Astrocyte of the hippocampus (primary cell): Measurements from ENCODE around the gene RASSF4.
A peak's percentile ranks its signal among the peaks of the same experiment; 100 is the strongest.

Source experiments
- DNase-seq: peaks from one replicate; pipeline ENCODE4 v3.0.0; 2011; ENCODE audit warnings: low read depth, low spot score

Gene RASSF4

DNA sequence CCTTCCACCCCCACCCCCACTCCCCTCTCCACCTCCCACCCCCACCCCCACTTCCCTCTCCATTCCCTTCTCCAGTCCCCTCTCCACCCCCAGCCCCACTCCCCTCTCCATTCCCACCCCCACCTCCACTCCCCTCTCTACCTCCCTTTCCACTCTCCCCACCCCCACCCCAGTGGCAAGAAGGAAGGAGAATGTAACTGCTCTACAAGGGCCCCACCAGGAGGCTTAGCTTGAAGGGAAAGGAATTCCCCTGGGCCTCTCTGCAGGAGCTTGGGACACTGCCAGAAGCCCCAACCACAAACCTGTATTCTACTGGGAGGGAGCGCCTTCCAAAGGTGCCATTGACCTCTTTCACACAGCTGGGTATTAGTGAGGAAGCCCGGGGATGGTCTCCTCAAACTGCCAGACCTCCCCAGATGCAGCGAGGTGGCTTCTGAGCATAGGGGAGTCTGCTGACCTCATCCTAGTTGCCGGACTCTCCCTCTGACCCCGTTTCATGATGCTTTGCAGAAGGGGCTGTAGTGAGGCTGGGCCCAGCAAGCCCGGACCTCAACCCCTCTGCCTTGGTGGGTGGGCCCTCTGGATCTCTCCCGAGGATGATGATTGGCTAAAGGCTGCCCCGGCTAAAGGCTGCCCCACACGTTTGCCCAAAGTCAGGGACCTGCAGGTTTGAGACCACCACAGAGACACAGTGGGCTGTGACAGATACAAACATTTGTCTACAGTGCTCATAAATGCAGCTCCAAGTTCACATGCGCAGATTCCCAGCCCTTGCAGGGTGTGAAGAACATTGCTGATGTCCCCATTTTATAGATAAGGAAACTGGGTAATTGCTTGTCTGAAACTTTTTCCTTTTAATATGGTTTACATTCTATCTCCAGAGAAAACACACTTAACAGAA is 16.1 kb downstream of the RASSF4 start:
- peak; percentile 95 for DNase-seq

DNA sequence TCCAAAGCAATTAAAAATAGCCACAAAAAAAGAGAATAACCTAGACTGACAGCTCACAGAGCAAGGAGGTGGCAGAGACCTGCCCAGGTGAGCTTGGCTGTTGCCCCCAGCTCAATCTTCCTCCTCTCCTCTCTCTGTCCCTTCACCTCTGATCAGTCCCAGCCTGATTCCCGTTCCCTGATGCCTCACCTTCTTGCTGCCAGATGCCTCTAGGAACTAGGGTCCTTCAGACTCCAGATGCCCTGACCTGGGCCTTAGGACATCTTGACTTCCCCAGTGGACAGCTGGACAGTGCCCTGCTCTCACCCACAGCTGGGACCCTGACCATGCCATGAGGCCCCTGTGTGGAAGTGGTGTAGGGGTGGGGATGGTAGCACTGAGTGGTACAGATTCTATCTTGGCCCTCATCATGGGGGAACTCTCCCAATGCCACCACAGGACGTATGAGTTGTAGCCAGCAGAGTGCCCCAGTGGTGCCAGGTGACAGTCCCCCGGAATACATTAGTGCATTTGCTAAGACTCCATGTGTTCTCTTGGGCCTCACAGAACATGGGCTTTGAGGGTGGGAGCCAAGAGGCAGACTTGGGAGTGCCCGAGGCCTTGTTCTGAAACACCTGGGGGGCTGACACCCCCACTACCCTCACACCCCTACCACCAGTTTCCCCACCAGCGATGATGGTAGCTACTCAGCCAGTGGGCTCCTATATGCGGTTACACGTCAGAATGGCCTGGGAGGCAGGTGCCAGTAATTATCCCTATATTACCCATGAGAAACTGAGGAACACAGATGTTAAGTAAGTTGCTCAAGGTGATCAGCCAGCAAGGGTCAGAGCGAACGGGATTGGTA is 17.0 kb downstream of the RASSF4 start:
- DNase-seq: no peak

DNA sequence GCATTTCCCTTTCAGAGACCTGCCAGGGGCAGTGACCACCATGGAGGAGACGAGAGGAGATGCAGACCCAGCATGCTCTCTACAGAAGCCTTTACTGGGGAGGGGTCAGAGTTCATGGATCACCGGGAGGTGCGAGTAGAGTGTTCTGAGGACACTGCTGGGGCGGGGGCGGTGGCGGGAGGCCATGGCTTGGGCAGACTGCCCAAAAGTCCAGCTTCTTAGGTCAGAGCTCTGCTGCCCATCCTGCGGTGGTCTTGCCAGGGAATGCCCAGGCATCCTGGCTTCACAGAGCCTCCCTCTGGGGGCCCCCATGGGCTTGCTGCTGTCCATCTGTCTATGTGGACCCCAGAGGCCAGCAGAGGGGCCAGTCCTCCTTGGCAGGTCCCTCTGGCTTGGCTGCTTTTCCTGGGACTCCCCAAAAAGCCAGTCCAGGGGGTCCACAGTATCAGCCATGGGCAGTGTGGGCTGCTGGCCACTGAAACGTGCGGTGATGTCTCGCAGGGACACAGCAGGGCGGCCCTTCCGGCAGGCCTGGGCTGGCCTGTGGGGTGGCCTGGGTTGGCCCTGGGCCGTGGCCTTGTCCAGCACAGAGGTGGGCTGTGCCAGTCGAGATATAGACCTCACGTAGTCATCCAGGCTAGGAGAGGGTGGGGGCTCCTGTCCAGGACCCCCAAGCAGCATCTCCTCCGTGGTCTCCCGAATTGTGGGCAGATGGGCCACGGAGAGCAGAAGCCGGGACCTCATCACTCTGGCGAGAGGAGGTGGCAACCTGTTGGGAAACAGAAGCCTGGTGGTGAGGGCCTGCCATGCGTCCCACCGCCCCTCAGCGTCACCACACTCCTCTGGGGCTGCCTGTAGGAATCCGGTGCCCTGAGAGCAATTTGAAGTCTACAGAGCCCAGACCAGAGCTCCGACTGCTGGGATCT is 17.9 kb downstream of the RASSF4 start:
- no peak for DNase-seq

DNA sequence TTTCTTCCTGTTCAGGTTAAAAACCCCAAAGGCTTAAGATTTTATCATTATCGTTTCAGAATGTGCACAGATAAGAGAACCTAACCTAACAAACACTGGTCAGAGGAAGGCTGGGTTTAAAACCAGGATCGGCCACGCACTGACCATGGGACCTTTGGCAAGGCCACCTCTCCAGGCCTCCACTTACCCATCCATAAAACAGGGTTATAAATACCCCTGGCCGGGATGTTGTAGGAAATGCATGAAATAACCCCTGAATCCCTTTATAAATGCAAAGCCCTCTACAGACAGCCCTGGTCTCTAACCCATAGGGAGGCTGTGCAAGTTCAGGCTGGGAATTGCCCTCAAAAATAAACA is 18.6 kb downstream of the RASSF4 start:
- no peak for DNase-seq

DNA sequence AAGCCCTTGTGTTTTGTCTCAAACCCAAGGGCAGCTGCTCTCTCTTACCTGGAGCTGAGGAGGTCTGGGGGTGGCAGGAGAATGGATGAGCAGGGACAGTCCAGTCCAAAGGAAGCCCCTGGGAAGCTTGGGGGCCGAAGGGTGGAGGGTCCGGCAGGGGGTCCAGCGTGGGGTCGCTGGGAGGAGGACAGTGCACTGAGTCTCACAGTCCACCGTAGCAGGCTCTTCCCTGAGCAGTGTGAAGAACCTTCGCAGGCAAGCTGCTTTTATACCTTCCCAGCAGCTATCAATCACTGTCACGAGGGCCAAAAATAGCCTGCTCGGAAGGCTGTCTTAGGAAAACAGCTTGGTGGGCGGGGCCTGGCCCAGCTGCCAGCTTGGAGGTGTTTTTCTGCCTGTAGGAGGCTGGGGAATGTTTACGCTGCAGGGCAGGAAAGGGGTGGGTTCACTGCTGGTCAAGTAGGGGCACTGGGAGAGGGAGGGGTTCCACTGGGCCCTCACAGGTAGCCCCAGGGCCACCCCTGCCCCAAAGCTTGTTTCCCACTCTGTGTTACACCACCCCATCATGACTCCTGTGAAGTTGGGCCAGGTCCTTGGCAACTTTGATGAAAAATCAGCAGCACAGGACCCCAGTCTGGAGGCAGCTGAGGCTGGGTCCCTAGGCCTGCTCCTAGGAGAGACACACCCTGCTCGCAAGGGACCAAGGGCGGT is 19.1 kb downstream of the RASSF4 start, which contains the start of gene DEPP1:
Gene DEPP1, minus strand, starts transcription at position 240 of the 711 bp plus-strand sequence. CDS start 779 bp downstream, outside the sequence.
- DNase-seq: peak; percentile 96

DNA sequence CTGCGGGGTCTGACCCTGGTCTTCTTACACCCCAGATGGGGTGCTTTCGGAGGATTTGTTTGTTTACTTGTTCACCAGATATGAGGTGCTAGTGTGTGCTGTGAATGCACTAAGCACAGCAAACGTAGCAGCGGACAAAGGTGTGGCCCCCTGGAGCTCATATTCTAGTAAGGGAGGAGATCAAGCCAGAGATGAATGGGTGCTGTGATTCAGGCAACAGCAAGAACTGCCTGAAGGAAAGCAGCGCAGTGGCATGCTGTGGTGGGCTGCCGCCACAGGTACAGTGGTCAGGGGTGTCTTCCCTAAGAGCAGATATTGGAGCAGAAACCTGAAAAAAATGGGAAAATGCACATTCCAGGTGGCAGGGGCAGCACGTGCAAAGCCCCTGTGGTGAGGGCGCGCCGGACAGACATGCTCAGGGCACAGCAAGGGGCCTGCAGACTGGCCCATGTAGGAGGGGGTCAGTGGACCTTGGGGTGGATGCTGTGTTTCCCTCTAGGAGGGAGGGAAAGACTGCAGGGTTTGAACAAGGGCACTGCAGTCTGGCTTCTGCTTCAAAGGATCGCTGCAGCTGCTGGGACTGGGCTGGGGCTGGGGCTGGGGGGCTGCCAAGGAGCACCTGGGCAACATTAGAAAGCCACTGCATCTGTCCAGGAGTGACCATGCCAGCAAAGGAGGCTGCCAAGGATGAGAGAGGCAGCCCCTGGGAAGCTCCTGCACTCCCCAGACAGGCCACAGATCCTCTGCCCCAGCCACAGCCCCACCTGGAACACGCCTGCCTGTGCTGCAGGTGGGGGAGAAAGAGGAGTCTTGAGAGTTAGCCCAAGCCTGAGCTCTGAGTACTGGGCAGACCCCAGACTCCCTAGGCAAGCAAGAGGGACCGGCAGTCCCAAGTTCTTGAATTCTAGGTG is 19.9 kb downstream of the RASSF4 start:
- DNase-seq: no peak

DNA sequence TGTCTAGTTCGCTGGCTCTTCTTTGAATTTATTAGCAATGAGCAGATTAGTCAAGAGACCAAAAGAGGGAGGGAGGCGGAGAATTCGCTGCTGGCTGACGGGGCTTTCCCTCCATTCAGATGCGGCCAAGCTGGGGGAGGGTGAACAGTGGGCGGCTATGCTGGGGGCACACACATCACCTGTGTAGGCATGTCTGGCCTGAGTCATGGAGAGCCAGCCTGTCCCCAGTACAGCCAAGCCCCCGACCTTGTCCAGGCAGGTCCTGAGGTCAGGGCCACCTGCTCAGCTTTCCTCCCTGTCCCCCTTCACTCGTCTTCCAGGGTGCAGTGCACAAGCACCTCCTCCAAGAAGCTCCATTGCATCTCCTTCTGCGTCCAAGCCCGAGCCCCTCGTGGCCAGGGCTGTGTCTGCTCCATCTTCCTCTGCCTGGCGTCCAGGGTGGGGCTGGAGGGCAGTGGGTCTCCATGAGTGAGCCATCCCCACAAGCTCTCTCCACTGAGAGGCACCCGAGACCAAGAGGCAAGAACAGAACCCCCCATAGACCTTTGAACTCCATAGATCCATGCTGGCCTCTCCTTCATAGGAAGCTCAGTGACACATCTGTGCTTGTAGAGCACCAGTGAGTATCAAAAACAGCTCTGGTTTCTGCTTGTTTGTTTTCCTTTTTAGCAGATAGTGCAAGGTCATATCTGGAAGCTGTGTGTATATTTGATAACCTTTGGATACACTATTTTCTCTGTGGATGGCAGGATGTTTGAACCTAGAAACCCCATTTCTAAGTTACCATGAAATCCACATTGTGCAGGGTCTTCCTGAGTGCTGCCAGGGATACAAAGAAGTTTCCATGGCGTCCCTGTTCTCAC is 20.9 kb downstream of the RASSF4 start:
- DNase-seq: peak; percentile 32

DNA sequence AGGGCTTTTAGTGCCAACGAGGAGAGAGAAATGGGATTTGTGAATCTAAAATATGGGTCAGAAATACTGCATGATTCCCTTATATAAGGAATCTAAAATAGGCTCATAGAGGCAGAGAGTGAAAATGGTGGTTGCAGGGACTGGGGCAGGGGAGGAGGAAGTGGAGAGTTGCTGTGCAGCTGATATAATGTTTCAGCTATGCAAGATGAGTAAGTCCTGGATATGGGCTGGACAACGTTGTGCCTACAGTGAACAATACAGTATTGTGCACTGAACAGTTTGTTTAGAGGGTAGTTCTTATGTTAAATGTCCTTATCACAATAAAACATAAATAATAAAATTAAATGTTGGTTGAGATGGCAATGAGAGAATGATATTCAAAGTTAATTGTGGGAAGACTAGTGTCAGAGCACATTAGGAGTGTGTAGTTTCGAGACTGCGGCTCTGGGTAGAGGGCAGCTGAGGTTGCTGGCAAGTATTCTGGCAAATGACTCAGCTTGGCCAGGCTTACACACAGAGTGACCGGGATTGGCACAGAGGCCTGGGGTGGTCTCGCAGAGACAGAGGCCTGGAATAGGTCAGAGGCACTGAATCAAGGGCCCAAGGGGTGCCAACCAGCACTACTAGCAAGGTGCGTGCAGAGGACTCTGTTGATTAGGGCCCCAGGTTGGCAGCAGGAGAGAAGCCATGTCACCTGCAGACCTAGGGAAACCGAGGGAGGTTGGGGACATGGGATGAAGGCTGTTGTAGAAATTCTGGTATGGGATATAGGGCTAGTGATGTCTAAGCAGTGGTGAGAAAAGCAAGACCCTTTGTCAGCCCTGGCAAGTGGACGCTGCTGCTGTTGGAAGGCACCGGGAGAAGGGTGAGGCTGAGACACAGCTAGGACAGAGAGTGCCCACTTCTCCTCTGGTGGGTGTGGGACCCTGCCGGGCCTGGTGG is 21.8 kb downstream of the RASSF4 start:
- DNase-seq: peak; percentile 89

DNA sequence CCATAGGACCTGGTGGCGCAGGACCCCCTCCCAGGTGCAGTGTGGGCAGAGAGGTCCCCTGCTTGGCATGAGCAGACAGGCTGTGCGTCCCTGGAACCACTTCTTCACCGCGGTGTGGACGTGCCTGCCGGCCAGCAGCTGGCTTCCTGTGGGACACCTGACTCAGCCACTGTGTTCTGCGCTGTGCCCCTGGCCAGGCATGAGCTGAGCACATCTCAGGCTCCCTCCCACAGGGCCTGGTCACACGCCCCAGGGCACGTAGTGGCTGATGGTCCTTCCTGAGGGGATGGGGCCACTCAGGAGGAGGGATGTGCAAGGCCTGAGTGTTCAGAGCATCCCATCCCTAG is 22.5 kb downstream of the RASSF4 start:
- peak; percentile 58 for DNase-seq

DNA sequence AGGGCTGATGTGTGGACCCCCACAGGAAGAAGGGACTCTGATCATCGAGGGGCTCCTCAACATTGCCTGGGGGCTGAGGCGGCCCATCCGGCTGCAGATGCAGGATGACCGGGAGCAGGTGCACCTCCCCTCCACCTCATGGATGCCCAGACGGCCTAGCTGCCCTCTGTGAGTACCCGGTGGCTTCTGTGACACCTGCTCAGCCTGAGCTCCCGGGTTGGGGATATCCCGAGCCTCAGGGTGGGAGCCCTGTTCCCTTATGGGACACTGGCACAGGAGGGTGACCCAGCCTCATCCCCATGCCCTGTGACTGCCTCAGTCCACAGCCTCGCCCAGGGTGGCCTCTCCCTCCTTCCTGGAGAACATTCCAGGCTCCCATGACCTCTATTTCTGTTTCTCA is 22.9 kb downstream of the RASSF4 start:
- no peak for DNase-seq

DNA sequence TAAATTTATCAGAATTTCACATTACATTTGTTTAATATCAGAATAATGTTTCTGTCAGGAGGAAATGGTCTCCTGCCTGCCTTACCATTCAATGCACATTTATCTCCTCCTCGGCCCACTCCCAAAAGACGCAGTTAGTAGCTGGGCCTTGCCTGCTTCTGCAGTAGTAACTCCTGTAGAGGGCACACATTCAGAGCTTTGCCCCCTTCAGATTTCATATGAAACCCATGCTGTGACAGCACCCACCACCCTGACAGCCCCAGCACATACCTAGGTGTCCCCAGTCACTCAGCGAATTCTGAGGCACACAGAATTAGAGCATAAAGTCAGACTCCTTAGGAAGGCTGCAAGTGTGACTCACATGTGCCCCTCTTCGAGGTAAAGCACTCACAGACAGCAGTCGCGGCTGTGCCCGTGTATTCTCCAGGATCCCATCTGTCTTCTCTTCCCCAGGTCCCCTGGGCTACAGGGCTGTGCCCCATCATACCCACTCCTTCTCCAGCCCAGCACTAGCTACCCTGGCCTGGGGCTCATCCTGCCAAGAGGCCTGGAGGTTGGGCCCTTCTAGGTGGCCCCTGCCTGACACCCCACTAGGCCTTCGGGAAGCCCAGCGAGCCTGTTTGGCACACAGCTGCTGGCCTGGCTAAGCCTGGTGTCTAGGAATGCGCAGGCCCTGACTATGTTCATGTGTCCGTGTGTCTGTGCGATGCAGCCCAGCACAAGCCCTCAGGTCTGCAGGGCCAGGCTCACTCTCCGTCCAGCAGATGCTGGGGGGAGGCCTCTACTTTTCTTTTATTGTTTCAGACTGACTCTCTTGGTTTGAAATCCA is 23.7 kb downstream of the RASSF4 start:
- no peak for DNase-seq

DNA sequence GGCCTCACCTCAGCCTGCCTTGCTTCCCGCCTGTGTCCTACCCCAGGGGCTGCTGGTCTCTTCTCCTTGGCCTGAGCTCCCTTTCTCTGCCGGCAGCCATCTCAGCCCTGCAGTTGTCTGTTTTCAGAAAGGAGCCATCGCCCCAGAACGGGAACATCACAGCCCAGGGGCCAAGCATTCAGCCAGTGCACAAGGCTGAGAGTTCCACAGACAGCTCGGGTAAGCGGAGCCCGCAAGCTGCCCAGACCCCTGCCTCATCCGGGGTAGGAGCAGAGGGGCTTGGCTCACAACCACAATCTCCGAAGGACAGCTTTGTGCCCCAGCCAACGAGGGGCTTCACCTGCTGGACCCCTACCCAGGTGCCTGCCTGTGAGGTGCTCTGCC is 24.3 kb downstream of the RASSF4 start:
- DNase-seq: no peak

DNA sequence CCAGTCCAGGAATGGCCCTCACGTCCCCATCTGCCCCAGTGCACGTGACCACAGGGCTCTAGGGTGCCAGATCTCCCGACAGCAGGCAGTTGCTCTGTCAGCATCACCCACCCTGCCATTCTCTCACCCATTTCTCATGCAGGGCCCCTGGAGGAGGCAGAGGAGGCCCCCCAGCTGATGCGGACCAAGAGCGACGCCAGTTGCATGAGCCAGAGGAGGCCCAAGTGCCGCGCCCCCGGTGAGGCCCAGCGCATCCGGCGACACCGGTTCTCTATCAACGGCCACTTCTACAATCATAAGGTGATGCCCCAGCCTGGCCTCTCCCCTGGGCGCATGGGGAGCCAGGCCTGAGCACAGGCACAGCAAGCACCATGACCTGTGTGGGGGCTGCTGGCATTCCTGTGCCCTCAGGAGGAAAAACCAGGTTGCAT is 25.1 kb downstream of the RASSF4 start:
- DNase-seq: no peak

DNA sequence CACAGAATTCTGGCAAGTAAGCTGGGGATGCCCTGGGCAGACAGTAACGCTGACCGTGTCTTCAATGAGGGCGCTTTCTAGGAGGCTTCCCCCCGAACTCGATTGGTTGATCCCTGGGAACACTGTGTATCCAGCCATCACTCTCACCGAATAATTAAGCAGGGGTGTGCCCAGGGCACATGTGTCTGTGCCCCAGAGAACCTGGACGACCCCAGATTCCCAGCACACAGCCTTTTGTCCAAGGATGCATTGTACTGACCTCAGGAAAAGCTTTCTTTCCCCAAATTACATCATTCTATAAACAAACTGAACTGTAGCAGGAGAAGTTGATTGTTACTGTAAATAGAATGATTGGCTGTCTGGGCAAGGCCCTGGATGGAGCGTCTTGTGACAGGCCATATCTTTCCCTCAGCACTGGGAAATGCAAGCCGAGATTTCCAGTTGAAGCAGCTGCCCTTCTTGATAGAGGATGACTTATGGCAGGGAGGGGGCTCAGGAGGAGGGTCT is 25.6 kb downstream of the RASSF4 start:
- peak; percentile 47 for DNase-seq

DNA sequence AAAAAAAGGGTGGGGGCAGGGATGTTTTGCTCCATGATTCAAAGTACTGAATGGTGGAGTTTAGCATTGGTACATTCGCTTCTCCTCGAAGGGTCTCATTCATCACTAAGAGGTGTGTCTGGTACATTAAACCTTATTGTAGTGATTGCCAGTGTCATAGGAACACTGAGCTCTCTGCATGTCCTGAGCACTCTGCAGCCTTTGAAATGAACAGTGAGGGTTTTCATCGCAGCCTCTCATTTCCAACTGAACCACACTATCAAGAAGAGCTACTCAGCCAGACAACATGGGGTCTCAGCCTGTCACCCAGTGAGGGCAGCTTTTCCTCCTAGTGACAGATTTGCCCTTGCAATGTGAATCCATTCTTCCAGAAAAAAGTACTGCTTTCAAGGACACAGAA is 26.6 kb downstream of the RASSF4 start:
- no peak for DNase-seq

DNA sequence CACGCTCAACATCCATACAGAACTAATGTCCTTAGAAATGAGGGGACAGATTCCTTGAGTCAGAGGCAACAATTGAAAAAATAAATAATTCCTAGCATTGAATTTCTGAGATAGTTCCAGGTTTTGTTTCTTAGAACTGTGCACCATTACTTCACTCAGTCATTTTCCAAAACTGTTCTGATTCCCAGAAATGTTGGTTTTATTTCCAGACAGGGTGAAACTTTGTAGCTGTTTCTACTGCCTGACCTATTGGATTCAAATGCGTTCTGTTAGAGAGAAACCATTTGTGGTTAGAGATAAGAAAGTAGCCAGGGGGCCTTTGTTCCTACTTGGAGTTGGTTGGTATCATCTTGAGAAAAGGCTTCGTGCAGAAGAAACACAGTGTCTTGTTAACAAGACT is 27.1 kb downstream of the RASSF4 start:
- DNase-seq: peak; percentile 33
